Tongue (tissue), 2 donors: ENCODE data around the gene ABHD8. TPM values are rescaled to one million over a fixed set of nuclear protein-coding genes. Genes with fewer than 3 reads are reported as not detected.

Source experiments
- DNase-seq: peaks from one replicate; pipeline ENCODE4 v3.0.0-alpha.2; 2015
- total RNA-seq: library from RNA; depleted of rRNA; stranded (reverse); fragments of >200 nt; gene quantifications from one replicate; pipeline ENCODE4 v1.2.3, GENCODE V29; 2014

ABHD8 gene
- total RNA-seq, 1 donor from 2014 or later: 15.6 TPM

DNA sequence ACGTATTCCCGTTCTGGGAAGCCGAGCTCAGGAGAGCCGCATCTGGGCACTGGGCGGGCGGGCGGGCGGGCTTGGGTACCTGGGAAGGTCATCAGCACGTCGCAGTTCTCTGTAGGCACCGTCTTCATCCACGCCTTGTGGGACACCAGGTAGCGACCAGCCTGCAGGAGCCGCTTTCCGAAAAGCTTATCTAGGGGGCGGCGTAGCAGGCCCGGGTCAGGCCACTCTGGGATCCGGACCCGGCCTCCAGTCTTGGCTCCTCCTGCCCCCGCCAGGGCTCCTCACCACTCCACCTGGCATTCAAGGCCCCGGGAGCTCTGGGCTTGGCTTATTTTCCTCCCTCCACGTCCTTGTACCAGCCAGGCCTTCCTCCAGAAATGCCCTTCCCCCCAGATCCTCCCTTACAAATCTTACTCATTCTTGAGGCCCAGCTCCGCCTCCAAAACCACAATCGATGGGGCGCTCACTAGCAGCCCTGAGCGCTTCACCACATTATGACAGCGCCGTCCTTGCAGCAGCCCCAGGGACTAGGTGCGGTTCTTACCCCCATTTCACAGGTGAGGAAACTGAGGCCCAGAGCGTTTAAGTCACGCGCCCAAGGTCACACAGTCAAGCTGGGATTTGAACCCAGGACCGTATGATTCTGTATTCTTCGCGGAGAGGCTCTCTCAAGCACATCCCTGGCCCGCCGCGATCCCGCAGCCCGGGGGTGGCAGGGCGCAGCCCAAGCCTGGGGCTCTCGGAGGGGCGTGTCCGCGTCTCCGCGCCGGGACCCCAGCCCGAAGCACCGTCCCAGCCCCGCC lies 30.6 kb upstream of the ABHD8 start:
- DNase-seq: no peak

DNA sequence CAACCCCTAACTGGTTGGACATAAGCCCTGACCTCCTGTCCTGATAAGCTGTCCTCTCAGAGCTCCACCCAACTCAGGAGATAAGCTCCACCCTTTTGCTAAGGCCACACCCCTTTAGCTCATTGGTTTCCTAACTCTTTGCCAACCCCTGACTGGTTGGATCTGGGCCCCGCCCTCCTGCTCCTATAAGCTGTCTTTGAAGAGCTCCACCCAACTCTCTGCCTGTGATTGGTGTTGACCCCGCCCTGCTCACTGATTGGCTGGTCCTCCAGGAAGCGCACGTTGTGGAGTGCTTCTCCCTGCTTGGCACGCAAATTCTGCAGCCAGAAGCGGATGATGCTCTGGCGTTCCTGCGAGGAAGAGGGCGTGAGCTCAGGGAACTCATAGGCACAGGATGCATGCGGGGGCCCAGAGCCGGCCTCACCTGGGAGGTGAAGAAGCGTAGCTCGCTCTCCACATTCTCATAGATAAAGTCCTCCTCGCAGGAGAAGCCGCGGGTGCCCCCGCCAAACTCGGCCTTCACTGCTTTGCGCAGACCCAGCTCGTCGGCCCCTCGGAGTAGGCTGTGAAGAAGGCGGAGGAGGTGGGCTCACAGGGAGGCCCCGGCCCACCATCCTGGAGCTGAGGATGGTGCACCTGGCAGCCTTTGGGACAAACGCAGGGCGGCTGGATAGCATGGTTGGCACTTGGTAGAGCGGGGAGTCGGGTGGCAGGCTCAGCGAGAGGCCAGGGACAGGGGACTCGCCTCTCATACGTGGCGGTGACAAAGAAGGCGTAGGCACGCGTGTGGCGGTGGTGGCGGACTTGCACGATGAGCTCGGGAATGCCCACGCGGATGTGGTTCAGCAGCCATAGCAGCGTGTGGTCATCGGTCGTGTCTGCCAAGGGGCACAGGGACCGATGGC lies 29.7 kb upstream of the ABHD8 start:
- DNase-seq: no peak

DNA sequence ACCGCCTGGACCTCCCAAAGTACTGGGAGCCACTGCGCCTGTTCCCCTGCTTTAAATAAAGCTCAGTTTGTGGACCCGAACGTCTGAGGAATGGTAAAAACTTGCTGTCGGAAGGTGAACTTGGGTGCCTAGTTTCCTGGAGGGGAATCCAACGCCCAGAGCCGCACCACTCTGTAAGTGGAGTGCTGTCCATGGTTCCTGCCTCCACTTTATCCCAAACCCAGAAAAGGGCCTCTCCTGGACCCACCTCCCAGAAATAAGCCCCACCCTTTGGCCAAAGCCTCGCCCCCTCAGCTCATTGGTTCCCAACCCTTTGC lies 29.1 kb upstream of the ABHD8 start:
- no peak for DNase-seq

DNA sequence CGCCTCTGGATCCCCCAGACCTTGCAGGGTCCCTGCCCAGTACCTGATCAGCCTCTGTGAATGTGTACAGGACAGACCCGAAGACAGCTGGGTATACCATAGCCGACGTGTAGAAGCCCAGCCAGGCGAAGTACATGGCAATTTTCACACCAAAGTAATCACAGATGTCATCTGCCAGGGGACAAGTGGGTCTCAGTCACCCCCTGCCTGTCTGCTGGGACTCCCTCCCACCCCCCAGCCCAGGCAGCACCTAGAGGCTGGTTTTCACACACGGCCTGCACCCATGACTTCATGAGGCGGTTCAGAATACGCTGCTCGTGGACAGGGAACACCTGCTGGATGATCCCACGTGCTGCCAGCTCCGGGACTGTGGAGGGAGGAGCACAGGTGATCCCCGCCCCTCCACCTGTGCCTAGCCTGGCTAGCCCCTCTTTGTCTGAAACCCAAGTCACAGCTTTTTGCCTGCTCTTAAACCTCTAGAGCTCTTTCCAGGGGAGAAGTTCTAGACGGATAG lies 27.9 kb upstream of the ABHD8 start:
- DNase-seq: no peak

DNA sequence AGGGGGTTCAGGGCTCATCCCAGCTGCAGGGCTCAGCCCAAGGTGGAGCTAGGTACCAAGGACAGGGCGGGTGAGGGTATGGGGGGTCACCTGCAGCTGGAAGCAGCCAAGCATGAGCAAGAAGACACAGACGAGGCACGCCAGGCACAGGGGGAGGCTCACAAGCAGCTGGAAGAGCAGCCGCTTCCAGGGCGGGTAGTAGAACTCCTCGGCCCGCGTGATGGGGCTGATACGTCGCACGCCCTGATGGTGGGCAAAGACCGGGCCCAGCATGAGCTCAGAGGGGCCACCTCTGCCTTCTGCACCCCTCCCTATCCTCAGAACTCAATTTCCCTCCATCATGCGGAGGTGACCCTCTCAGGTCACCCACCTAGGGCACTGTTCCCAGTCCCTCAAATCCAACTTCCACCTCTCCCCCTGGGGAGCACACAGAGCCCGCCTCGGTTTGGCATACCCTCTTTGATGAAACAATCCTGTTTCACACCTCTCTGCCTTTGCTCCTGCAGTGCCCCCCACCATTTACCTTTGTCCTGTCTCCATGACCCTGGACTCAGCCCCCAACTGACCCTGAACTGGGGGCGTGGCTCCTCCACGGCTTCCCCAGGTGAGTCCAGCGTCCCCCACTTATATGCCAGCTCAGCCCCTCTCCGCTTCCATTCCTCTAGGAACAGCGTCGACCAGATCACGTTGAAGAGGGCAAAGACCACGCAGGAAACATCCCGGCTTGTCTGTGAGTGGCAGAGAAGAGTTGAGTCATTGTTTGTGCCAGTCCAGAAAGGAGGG lies 27.2 kb upstream of the ABHD8 start:
- DNase-seq: no peak

DNA sequence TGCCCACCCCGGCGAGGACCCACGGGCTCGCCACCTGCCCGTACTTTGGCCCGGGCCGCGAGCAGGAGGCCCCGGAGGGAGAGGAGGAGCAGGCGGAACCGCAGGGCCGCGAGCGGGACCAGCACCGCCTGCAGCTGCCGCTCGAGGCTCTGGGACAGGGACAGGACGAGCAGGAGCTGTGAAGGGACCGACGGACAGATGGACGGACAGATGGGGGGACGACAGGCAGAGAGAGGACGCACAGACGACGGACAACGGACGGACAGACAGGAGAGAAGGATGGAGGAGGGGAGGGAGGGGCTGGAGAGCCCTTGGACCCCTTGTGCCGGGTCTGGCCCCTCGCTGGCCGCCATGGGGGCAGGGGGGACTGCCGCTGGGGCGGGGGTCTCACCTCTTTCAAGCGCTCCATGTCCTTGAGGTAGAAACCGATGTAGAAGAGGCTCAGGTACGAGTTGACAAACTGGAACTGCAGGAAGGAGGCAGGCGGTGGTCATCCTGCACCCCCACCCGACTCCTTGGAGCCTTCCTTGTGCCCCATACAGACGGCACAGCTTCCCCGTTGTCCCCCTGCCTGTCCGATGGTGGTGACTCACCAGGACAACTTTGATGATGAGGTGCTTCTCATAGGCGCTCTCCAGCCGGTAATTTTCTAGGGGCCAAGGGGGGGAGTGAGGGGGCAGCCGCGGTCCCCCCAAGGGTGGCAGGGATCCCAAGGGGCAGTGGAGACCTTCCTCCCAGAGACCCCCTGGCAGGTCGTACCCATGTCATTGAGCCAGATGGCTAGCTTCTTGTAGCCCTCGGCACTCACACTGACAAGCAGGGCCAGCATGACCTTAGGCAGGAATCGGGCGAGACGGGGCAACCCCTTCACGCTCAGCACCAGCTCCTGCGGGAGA lies 26.4 kb upstream of the ABHD8 start:
- DNase-seq: no peak

DNA sequence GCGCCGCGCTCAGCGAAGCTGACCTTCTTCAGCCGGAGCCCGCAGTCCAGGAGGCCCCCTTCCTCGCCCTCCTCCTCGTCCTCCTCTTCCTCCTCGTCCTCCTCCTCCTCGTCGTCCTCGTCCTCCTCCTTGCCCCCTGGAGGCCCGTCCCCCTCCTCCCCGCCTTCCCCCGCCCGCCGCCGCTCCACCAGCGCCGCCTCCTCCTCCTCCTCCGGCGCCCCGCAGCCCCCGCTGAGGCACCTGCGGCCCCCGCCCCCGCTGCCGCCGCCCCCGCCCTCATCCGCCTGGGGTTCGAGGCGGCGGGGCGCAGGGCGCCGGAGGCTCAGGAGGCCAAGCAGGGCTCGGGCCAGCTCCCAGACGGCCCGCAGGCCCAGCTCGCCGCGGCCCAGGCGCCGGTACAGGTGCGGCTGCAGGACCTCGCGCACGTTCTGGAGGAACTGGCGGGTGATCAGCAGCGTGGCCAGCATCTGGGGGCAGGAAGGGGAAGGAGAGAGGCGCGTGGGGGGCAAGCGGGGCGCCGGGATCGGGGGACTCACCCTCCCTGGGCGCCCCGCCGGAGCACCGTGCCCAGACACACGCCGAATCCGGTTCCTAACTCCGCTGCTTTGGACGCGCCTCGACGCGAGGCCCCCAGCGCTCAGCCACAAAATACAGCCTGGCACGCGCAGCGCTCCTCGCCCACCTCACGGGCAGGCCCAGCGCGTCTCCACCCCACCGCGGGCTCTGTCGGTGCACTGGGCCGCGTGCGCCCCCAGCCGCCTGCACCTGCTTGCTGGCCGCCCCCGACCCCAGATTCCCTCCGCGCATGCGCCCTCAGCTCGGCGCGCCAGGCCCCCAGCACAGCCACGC lies 25.5 kb upstream of the ABHD8 start:
- DNase-seq: no peak

DNA sequence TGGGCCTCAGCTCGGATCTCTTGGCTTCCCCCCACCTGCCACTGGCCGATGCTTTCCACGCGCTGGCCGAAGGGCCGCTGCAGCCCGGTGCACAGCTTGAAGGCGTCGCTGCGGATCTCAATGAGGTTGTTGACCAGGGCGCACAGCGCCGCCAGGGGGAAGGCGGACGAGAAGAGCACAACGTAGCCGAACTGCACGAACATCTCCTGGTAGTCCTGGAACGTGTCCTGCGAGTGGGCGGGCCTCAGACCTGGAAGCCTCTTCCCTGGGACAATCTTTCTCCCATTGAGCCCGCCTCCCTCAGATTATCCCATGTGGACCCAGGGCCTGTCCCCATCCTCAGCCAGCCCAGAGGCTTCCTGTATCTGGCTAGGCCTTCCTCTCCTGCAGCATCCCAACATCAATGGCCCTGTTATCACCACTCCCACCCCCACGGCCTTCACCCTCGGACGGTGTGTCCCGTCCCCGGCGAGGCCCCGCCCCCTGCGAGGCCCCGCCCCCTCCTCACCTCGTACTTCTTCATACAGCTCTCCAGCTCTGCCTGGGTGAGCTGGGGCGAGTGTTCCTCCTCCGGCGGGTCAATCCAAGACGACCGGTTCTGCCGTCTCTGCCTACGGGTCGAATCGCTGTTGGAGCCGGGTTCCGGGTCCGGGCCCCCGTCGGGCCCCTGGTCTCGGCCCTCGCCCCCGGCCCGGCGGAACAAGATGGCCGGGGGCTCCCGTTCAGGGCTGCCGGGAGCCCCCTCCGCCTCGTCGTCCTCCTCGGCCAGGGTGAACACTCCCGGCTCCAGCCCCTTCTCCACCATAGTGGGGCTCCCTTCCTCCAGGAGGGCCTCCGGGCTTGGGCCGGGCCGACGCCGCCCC lies 24.7 kb upstream of the ABHD8 start:
- peak; percentile 80 for DNase-seq

DNA sequence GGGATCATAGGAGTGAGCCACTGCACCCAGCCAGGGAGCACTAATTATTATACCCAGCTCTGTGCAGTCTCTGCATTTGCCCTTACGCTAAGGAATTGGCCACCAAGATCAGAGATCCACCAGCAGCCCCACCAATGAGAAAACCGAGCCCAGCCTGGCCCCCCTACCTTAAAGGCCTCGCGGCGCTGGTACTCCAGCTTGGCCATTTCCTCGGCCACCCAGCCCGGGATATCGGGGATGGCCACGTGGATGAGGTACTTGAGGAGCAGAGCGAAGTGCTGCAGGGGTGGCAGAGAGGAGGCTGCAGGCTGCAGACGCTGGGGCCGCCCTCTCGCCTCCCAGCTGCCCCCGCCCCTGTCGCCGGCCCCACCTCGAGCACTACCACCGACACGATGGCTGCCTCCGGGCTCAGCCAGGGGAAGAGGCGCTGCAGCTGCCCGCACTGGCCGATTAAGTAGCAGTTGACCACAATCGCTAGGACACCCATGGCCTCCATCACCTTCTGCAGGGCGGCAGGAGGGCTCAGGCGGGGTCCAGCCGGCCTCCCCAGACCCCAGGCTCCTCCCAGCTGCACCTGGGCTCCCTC lies 23.9 kb upstream of the ABHD8 start:
- DNase-seq: no peak

DNA sequence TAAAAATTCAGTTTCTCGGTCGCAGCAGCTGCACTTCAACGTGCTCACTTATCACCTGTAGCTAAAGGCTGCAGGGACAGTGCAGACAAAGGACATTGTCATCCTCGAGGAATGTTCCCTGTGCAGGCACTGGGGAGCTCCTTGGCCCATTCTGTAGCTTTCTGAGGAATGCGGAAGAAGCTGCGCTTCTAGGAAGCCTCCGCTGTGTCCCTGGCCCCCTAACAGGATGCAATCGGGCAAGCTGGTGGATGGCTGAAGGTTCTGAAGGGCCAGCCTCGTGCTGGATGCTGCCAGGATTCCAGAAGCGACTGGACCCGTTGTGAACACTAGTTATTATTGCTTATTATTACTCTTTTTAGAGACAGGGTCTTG lies 23.4 kb upstream of the ABHD8 start:
- DNase-seq: no peak

DNA sequence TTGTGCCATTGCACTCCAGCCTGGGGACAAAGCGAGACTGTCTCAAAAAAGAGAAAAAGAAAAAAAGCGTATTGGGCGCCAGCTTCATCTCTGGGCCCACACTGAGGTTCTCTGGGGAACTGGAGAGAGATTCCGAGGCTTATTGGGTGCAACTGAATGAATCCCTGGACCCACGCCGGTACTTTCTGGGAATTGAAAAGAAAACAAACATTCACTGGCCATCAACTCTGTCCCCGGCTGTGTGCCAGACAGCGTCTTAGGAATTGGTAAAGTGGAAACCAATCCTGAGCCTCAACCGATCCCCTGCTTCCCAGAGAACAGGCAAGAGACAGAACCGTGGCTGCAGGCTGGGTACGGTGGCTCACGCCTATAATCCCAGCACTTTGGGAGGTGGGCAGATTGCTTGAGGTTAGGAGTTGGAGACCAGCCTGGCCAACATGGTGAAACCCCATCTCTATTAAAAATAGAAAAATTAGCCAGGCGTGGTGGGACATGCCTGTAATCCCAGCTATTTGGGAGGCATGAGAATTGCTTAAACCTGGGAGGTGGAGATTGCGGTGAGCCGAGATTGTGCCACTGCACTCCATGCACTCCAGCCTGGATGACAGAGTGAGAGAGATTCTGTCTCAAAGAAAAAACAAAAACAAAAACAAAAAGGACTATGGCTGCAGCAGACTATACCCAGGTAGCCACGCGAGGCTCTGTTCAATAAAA lies 22.8 kb upstream of the ABHD8 start:
- DNase-seq: no peak

DNA sequence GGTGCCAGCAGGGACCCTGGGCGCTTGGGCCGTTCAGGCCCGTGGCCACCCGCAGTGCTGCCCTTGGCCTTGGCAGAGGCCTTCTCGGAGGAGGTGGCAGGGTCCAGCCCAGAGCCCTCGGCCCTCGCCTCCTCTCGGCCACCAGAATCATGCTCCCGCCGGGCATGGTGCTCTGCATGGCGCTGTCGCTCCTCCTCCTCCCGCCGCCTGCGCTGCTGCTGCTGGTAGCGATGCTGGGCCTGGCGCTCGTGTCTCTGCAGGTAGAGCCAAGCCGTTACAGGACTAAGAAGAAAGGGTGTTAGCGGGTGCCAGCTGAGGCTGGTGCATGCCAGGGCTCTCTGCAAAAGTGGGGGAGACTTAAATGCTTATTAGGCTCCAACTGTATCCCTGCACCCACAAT lies 21.9 kb upstream of the ABHD8 start:
- DNase-seq: no peak

DNA sequence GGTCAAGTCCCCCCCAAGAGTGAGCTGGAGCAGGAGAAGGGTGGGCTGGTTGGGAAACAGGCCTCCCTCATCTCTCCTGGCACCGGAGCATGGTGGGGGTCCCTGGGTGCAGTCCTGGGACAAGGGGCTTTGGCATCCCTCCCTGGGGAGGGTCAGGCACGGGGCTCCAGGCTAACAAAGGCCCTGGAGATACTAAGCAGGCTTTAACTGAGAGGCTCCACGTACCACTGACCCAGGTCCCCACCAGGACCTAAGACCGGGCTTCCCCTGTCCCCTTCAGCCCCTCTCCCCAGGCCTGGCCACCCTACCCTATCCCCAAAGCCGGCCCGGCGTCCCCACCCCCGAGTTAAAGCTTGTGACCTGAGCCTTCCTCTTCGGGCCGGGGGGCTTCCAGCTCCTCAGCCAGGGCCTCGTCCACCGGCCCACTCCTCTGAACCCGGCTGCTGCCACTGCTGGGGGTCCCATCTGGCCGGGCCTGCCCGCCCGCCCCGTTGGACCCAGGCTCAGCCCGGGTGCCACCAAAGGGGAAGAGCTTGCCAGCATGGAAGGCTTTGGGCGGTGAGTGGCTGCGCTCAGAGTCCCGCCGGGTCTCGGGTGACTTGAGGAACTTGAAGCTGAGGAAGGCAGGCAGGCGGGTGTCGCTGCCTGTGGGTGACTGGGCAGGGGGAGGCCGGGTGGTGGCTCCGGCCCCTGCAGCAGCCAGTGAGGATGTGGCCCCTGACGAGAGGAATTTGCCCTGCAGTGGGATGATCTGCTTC lies 21.3 kb upstream of the ABHD8 start:
- no peak for DNase-seq

DNA sequence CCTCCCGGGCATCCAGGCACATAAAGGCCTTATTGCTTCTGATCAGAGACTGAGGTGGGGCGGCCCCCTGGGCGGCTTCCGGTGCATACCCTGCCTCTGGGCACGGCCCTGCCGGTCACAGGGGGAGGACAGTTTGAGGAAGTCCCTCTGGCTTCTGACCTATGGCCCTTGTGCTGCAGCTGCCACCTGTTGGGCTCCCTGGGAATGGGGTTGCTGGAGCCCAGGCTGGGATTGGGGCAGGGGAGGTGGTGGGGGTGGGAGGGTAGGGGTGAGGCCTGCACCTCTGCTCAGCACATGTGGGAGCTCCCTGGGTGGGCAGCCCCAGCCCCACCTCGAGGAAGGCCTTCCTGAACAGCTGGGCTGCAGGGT lies 20.7 kb upstream of the ABHD8 start:
- DNase-seq: no peak

DNA sequence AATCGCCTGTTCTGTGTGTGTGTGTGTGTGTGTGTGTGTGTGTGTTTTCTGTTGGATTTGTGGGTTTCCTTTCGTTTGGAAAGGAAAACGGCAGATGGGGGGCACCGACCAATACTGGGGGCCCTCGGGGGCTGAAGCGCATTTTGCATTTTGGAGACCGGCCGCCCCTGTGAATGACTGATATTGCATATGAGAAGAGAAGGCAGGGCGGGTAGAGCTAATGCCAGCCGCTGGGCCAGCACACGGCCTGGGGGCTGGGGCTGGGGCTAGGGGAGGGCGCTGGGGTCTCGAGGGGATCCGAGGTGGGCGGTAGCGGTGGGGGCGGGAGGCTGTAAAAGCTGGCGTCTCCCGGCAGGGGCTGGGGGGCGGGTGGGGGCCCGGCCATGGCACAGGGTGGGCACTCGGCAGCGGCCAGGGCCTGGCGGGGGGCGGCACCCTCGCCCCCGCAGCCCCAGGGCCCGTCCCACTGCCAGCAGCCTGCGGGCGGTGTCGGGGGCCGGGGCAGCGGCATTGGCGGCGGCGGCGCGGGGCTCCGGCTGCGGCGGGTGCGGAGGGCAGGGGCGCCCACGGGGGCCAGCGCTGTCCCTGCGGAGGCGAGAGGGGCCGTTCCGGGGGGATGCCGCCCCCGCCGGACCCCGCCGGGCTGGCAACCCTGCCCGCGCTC lies 20.2 kb upstream of the ABHD8 start:
- DNase-seq: no peak

DNA sequence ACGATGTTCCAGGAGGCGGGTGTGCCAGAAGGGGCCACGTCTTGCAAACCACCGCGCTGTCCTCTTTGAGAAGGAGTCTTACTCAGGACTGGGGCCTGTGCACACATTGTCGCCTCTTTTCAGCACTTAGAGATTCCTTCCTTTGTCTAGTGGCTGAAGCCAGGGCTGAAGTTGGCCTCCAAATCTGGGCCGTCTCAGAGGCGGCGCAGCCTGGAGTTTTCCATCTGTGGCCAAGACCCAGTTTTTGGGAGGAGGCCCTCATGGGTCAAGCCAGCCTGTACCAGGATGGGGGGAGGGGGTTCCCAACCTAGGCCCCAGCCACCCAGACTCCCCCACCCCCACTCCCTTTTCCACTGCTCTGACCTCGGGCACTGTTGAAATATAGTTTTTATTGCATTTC lies 19.6 kb upstream of the ABHD8 start:
- no peak for DNase-seq
